Smooth muscle cell of the umbilical artery (primary cell): Measurements from ENCODE around the gene S100PBP. TPM values are rescaled to one million over a fixed set of nuclear protein-coding genes. Genes with fewer than 3 reads are reported as not detected.

ENCODE experiments used
- total RNA-seq: library from RNA; depleted of rRNA; stranded (reverse); fragments of >200 nt; gene quantifications from 2 replicates; pipeline ENCODE4 v1.2.3, GENCODE V29; 2014

Gene S100PBP
- total RNA-seq = 55.7 and 68.0 TPM in 2 replicates

GRCh38 chr1:32817159-32817814, at the start of gene S100PBP, which contains the start of gene YARS1:
Gene S100PBP (plus strand): TSS chr1:32817653. CDS start chr1:32826100, 8,447 bp downstream.
Gene YARS1 (minus strand): TSS chr1:32817358. CDS start chr1:32817244, 114 bp downstream.

GRCh38 chr1:32870615-32871363, 53.3 kb downstream of the S100PBP start, which contains the start of gene FNDC5:
Gene FNDC5 (minus strand): TSS chr1:32870912.

GRCh38 chr1:32886004-32886827, 68.8 kb downstream of the S100PBP start, which contains the start of gene HPCA:
Gene HPCA (plus strand): TSS chr1:32886491. CDS start chr1:32888899, 2,408 bp downstream.

GRCh38 chr1:32900956-32901822, 83.7 kb downstream of the S100PBP start, which contains the start of gene TMEM54:
Gene TMEM54 (minus strand): TSS chr1:32901389. CDS start chr1:32901238, 151 bp downstream.

Other genes with a start within 250 kb of the S100PBP start
- gene ZBTB8OS, start 167.1 kb upstream of the S100PBP start, total RNA-seq = 34.0 and 44.2 TPM in 2 replicates
- 113 and 139 TPM in 2 replicates for gene RBBP4, start 166.4 kb upstream of the S100PBP start, total RNA-seq
- 44.5 and 61.5 TPM in 2 replicates for gene SYNC, start 114.9 kb upstream of the S100PBP start, total RNA-seq
- gene YARS1, start 295 bp upstream of the S100PBP start, total RNA-seq = 148 and 158 TPM in 2 replicates
- 0.37 and 4.5 TPM in 2 replicates for gene FNDC5, start 53.3 kb downstream of the S100PBP start, total RNA-seq
- gene HPCA, start 68.8 kb downstream of the S100PBP start, total RNA-seq = not detected in 2 replicates
- gene TMEM54, start 83.7 kb downstream of the S100PBP start, total RNA-seq = 31.5 and 37.3 TPM in 2 replicates
- gene RNF19B, start 147.2 kb downstream of the S100PBP start, total RNA-seq = 13.1 and 14.7 TPM in 2 replicates
- 156 and 167 TPM in 2 replicates for gene AK2, start 219.2 kb downstream of the S100PBP start, total RNA-seq